Epithelial cell of esophagus (primary cell): ENCODE results near the gene B4GALT4.
A peak's percentile ranks its signal among the peaks of the same experiment; 100 is the strongest.
"Not testable (repeated sequence)": the region's sequence is repeated elsewhere in the genome, so short reads cannot be mapped to it uniquely, and the experiment has no call there.

Experiments
- DNase-seq: peaks from one replicate; pipeline ENCODE4 v3.0.0; 2010; ENCODE audit warnings: low read depth
- H3K4me3 ChIP-seq: 2 replicates; pipeline ENCODE4 v1.5.1; 2011; ENCODE audit warnings: mild to moderate bottlenecking, low read length, control low read depth
- TF ChIP-seq, protein P1 (sequence below): IDR thresholded peaks from 2 replicates; pipeline ENCODE4 v1.5.1; 2011; ENCODE audit warnings: low read depth, mild to moderate bottlenecking, low read length, control low read depth, inconsistent platforms; ENCODE audit not compliant: insufficient read depth; ENCODE audit errors: missing control alignments

The B4GALT4 gene

DNA sequence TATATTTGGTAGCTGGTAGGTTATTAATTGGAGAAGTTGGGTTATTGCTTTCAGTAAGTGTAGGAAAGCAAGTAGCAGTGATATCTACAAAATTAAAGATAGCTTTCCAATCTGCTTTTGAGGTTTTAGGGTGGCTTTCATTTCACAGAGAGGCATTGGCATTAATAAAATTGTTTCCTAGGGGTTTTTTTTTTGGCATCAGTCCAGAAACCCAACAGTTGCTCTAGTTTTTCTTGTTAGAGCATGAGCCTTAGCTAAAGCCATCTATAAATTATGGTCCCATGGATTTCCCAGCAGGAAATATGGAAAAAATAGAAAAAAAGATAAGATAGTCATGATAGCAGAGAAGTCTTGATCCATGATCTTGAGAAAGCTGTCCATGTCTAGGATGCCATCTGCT lies 3.0 kb upstream of the B4GALT4 start:
- no peak for DNase-seq
- no peak overlapping the region for H3K4me3 ChIP-seq
- TF ChIP-seq, protein P1, sequence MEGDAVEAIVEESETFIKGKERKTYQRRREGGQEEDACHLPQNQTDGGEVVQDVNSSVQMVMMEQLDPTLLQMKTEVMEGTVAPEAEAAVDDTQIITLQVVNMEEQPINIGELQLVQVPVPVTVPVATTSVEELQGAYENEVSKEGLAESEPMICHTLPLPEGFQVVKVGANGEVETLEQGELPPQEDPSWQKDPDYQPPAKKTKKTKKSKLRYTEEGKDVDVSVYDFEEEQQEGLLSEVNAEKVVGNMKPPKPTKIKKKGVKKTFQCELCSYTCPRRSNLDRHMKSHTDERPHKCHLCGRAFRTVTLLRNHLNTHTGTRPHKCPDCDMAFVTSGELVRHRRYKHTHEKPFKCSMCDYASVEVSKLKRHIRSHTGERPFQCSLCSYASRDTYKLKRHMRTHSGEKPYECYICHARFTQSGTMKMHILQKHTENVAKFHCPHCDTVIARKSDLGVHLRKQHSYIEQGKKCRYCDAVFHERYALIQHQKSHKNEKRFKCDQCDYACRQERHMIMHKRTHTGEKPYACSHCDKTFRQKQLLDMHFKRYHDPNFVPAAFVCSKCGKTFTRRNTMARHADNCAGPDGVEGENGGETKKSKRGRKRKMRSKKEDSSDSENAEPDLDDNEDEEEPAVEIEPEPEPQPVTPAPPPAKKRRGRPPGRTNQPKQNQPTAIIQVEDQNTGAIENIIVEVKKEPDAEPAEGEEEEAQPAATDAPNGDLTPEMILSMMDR, result no peak

DNA sequence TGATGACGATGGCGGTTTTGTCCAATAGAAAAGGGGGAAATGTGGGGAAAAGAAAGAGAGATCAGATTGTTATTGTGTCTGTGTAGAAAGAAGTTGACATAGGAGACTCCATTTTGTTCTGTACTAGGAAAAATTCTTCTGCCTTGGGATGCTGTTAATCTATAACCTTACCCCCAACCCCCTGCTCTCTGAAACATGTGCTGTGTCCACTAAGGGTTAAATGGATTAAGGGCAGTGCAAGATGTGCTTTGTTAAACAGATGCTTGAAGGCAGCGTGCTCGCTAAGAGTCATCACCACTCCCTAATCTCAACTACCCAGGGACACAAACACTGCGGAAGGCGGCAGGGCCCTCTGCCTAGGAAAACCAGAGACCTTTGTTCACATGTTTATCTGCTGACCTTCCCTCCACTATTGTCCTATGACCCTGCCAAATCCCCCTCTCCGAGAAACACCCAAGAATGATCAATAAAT lies 2.4 kb upstream of the B4GALT4 start:
- not testable (repeated sequence) for H3K4me3 ChIP-seq, DNase-seq

DNA sequence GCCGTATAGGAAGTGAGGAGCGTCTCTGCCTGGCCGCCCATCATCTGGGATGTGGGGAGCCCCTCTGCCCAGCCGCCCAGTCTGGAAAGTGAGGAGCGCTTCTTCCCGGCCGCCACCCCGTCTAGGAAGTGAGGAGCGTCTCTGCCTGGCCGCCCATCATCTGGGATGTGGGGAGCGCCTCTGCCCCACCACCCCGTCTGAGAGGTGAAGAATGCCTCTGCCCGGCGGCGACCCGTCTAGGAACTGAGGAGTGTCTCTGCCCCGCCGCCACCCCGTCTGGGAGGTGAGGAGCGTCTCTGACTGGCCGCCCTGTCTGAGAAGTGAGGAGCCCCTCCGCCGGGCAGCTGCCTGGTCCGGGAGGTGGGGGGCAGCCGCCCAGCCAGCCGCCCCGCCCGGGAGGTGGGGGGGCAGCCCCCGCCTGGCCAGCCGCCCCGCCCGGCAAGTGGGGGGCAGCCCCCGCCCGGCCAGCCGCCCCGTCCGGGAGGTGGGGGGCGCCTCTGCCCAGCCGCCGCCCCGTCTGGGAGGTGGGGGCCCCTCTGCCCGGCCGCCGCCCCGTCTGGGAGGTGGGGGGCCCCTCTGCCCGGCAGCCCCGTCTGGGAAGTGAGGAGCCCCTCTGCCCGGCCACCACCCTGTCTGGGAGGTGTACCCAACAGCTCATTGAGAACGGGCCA lies 1.8 kb upstream of the B4GALT4 start:
- H3K4me3 ChIP-seq, DNase-seq: not testable (repeated sequence)

DNA sequence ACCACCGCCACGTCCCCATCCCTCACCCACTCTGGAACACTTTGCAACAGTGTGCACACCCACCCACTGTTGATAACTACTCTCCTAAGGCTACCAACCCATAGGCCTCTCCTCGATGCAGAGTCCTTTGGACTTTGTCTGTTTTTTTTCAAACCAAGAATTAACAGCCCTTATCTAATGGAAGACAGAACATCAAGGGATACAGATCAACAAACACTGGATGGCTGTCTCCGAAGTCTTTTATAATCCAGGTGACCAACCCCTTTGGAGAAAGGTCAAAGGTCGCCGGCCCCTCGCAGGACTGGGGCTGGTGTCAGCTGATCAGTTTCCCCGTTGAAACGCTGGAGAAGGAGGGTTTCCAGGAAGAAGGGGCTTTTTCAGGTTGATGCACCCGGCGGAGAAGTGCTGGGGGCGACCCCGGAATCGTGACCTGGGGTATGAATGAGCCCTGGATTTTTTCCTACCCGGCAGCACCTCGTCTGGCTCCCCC lies 532 bp downstream of the B4GALT4 start:
- H3K4me3 ChIP-seq, result peak overlapping the region; percentile 83
- no peak for DNase-seq
- TF ChIP-seq, protein P1, result no peak

DNA sequence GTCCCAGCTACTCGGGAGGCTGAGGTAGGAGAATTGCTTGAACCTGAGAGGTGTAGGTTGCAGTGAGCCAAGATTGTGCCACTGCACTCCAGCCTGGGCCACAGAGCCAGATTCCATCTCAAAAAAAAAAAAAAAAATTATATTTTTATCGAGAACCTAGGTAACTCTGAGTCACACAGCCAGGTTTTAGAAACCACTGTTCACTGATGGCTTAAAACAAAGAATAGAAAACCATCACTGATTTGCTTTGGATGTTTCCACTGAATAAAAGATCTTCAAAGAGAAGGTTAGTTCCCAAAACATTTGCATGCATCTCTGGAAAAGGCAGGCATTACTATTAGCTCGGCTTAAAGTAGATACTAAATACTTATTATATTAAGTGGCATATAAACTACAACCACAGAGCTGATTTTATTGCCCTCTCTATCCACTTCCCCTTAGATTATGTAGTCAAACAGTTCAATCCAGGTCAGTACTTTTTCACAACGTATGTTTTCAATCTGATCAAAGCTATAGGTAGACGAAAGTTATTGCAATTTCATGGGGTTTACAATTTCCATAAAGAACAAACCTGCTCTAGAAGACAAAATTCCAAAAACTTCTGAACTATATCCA lies 1.4 kb downstream of the B4GALT4 start:
- H3K4me3 ChIP-seq, result peak overlapping the region; percentile 83
- DNase-seq, result no peak
- TF ChIP-seq, protein P1, result no peak

DNA sequence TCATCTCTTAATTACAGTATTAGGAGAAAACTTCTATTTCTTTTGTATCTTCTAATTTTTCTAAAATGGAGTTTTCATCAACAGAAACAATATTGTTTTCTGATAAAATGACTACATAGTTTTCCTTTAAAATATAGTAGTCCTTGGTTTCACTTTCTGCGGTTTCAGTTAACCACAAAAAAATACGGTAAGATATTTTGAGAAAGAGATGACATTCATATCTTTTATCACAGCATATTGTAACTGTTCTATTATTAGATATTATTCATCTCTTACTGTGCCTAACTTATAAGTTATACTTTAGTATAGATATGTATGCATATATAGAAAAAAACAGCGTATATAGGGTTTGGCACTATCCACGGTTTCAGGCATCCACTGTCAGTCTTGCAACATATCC lies 2.3 kb downstream of the B4GALT4 start:
- TF ChIP-seq, protein P1, result no peak
- H3K4me3 ChIP-seq, result peak overlapping the region; percentile 83

DNA sequence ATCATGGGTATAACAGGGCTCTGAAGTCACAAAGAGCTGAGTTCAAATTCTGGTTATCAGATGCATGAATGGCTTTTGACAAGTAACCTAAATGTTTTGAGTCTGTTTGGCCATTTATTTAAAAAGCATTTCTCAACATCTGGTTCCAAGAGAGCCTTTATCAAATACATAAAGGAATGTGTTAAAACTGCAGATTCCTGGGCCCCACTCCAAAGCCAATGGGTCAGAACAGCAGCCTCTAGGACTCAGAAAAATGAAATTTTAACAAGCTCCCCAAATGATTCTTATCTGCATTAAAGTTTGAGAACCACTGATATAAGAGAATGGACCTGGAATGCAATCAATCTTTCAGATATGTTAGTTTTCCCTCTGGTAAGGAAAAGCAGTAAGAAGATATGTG lies 3.4 kb downstream of the B4GALT4 start:
- DNase-seq, result no peak
- TF ChIP-seq, protein P1, result no peak
- no peak overlapping the region for H3K4me3 ChIP-seq

More for the DNA sequence above, 2.3 kb downstream of the B4GALT4 start:
- DNase-seq, result no peak

DNA sequence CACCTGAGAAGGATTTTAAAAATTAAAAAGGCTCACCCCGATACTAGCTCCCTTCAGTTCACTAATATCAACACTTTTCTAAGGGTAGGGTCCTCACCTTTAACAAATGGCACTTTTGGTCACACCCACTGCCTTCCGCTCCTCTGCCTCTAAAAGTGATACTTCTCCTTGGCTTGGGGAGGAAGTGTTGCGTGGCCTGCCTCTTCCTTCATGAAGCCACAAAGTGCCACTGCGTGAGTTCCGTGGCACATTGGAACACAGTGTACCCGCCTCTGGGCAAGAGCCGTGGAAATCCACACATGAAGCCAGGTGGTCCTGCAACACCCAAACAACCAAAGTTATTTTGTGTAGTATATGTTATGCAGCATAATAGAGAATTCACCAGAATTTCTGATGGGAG lies 3.9 kb downstream of the B4GALT4 start:
- no peak overlapping the region for H3K4me3 ChIP-seq
- TF ChIP-seq, protein P1, result no peak
- no peak for DNase-seq
